Liver (tissue), 9 donors: ENCODE measurements around the gene KAT5. TPM values are rescaled to one million over a fixed set of nuclear protein-coding genes. Genes with fewer than 3 reads are reported as not detected.
"Not testable (repeated sequence)": the region's sequence is repeated elsewhere in the genome, so short reads cannot be mapped to it uniquely, and the experiment has no call there.

Source experiments
- DNase-seq: peaks from one replicate; pipeline ENCODE4 v3.0.0-alpha.2; 2017; ENCODE audit warnings: low spot score
- H3K27ac ChIP-seq, 2 donors: one replicate each; pipeline ENCODE4 v1.7.0; 2013; ENCODE audit warnings: inconsistent platforms in 2 of 2, low read length in 2 of 2, control low read depth in 1 of 2, low read depth in 1 of 2, mild to moderate bottlenecking in 1 of 2
- H3K27me3 ChIP-seq, 4 donors: one replicate each; pipeline versions ENCODE4 v1.6.1 to v1.7.0; 2013; ENCODE audit warnings: low read length in 3 of 4, inconsistent platforms in 1 of 4, mild to moderate bottlenecking in 1 of 4, moderate library complexity in 1 of 4; ENCODE audit not compliant: control insufficient read depth in 4 of 4, insufficient read depth in 4 of 4
- H3K36me3 ChIP-seq, 4 donors: one replicate each; pipeline versions ENCODE4 v1.6.1 to v1.7.0; 2013; ENCODE audit warnings: low read length in 3 of 4, mild to moderate bottlenecking in 3 of 4, low read depth in 1 of 4, moderate library complexity in 1 of 4; ENCODE audit not compliant: control insufficient read depth in 4 of 4, insufficient read depth in 3 of 4
- H3K4me1 ChIP-seq, 4 donors: one replicate each; pipeline versions ENCODE4 v1.6.1 to v1.7.0; 2013; ENCODE audit warnings: low read length in 3 of 4, mild to moderate bottlenecking in 3 of 4, moderate library complexity in 1 of 4; ENCODE audit not compliant: control insufficient read depth in 4 of 4, insufficient read depth in 4 of 4
- H3K4me3 ChIP-seq, 3 donors: one replicate each; pipeline versions ENCODE4 v1.6.1 to v1.7.0; 2013; ENCODE audit warnings: low read length in 3 of 3, control low read depth in 1 of 3, low read depth in 1 of 3, mild to moderate bottlenecking in 1 of 3
- H3K9ac ChIP-seq, 2 donors: one replicate each; pipeline ENCODE4 v1.7.0; 2013; ENCODE audit warnings: low read length in 2 of 2, mild to moderate bottlenecking in 2 of 2, moderate library complexity in 2 of 2, control low read depth in 1 of 2, low read depth in 1 of 2
- H3K9me3 ChIP-seq, 4 donors: one replicate each; pipeline versions ENCODE4 v1.6.1 to v1.7.0; 2013; ENCODE audit warnings: low read length in 3 of 4; ENCODE audit not compliant: control insufficient read depth in 4 of 4
- ATF3 ChIP-seq: IDR thresholded peaks from 2 replicates; pipeline ENCODE4 v1.6.1; 2016; ENCODE audit warnings: antibody characterized with exemption
- CTCF ChIP-seq: fragments of 150-350 bp; IDR thresholded peaks from 2 replicates; pipeline ENCODE4 v1.5.1; 2017; ENCODE audit warnings: improper control_type of control experiment, low read depth, low read length; ENCODE audit not compliant: missing input control
- EGR1 ChIP-seq, 2 donors: IDR thresholded peaks; 2 replicates each; pipeline ENCODE4 v1.6.1; 2016 to 2018; ENCODE audit warnings: antibody characterized with exemption in 2 of 2, low read depth in 2 of 2
- GABPA ChIP-seq, 2 donors: IDR thresholded peaks in 1 of 2; conservative IDR thresholded peaks in 1 of 2; 2 replicates each; pipeline ENCODE4 v1.6.1; 2016; ENCODE audit warnings: antibody characterized with exemption in 2 of 2, mild to moderate bottlenecking in 1 of 2, moderate library complexity in 1 of 2
- HNF4A ChIP-seq, 2 donors: conservative IDR thresholded peaks; 2 replicates each; pipeline ENCODE4 v1.6.1; 2016; ENCODE audit warnings: antibody characterized with exemption in 2 of 2, mild to moderate bottlenecking in 2 of 2
- HNF4G ChIP-seq: IDR thresholded peaks from 2 replicates; pipeline ENCODE4 v1.6.1; 2016; ENCODE audit warnings: antibody characterized with exemption
- JUND ChIP-seq, 2 donors: IDR thresholded peaks; 2 replicates each; pipeline ENCODE4 v1.6.1; 2016; ENCODE audit warnings: antibody characterized with exemption in 2 of 2
- MAX ChIP-seq: IDR thresholded peaks from 2 replicates; pipeline ENCODE4 v1.6.1; 2016; ENCODE audit warnings: antibody characterized with exemption
- NR2F2 ChIP-seq: IDR thresholded peaks from 2 replicates; pipeline ENCODE4 v1.6.1; 2016; ENCODE audit warnings: antibody characterized with exemption
- RAD21 ChIP-seq, 2 donors: IDR thresholded peaks; 2 replicates each; pipeline ENCODE4 v1.6.1; 2016; ENCODE audit warnings: antibody characterized with exemption in 2 of 2, mild to moderate bottlenecking in 2 of 2
- REST ChIP-seq: IDR thresholded peaks from 2 replicates; pipeline ENCODE4 v1.6.1; 2016; ENCODE audit warnings: antibody characterized with exemption, mild to moderate bottlenecking
- YY1 ChIP-seq: IDR thresholded peaks from 2 replicates; pipeline ENCODE4 v1.6.1; 2016; ENCODE audit warnings: antibody characterized with exemption, mild to moderate bottlenecking
- WGBS: extraction: QIAGEN DNeasy Blood & Tissue Kit; methylation state at CpG from one replicate; pipeline ENCODE4 v1.1.7; 2013; 5-methylcytosine and 5-hydroxymethylcytosine counted together
- polyA plus RNA-seq, 2 donors: library from polyadenylated mRNA; stranded (reverse) in 1 of 2; unstranded in 1 of 2; fragments of 200-250 nt in 1 of 2; fragments of >200 nt in 1 of 2; fragmentation: Nextera tagmentation in 1 of 2; extraction: Ambion mirVana in 1 of 2; gene quantifications; one replicate each; pipeline versions ENCODE4 v1.2.1 to v1.2.3, GENCODE V29; 2013 to 2015
- total RNA-seq, 2 donors: library from RNA; depleted of rRNA; stranded (reverse); fragments of >200 nt; gene quantifications; one replicate each; pipeline ENCODE4 v1.2.3, GENCODE V29; 2014
- donor health status: healthy.
- donor health status: healthy.
- donor health status: healthy.
- donor health status: healthy.
- donor health status: healthy.

The KAT5 gene
- total and polyA plus RNA-seq, 4 donors: 15.5 to 22.9 (median 18.4) TPM

GRCh38 chr11:65706303-65706763 lies 5.7 kb upstream of the KAT5 start:
- not testable (repeated sequence) for H3K27ac ChIP-seq, H3K4me1 ChIP-seq, H3K36me3 ChIP-seq, H3K27me3 ChIP-seq, H3K9ac ChIP-seq, DNase-seq, H3K4me3 ChIP-seq, H3K9me3 ChIP-seq
- TF ChIP-seq CTCF: peak; percentile 34
- TF ChIP-seq RAD21 (IDR thresholded peaks at IDR 0.05): peak; percentile 66 to 76
- WGBS: 19% methylated on average over 14 of the region's 14 CpGs

- DNase-seq, H3K27ac ChIP-seq, H3K9ac ChIP-seq, H3K27me3 ChIP-seq, H3K9me3 ChIP-seq, H3K4me1 ChIP-seq, H3K36me3 ChIP-seq, H3K4me3 ChIP-seq: not testable (repeated sequence)
- WGBS: 90% methylated on average over 10 of the region's 12 CpGs
Observed at GRCh38 chr11:65707002-65707401, 5.0 kb upstream of the KAT5 start.

- H3K27ac ChIP-seq: no peak overlapping the region
- WGBS: 82% methylated on average over 5 of the region's 5 CpGs
- TF ChIP-seq HNF4A (conservative IDR thresholded peaks at IDR 0.05): no peak
- no peak for TF ChIP-seq NR2F2
- no peak for TF ChIP-seq HNF4G
- no peak for TF ChIP-seq ATF3
- no peak for TF ChIP-seq EGR1 (IDR thresholded peaks at IDR 0.05; ENCODE audit: low read depth in 2 of 2)
- TF ChIP-seq JUND (IDR thresholded peaks at IDR 0.05): no peak
- no peak for TF ChIP-seq REST
- no peak for TF ChIP-seq YY1
- no peak for TF ChIP-seq GABPA (IDR thresholded peaks at IDR 0.05 in 1 of 2, conservative IDR thresholded peaks at IDR 0.05 in 1 of 2)
- no peak for TF ChIP-seq MAX
- no peak overlapping the region for H3K4me3 ChIP-seq
- H3K36me3 ChIP-seq: peaks cover 0 to 3% (median under 1%) of the 10 kb centered on the region in 4 donors
- no peak overlapping the region for H3K9ac ChIP-seq
- DNase-seq: no peak
- no peaks in the 10 kb centered on the region for H3K9me3 ChIP-seq
- no peaks in the 10 kb centered on the region for H3K27me3 ChIP-seq
- peaks cover 0 to 14% (median 6%) of the 10 kb centered on the region in 4 donors for H3K4me1 ChIP-seq
Observed at GRCh38 chr11:65708451-65708850, 3.6 kb upstream of the KAT5 start.
